Activated CD4-positive, alpha-beta T cell treated with anti-CD3 and anti-CD28 coated beads, Interleukin-2, Interleukin-6, amounts not matched to agents 100 ng/mL and 50 ng/mL, durations not matched to agents 16 hours and 8 hours (primary cell): ENCODE measurements around the gene SMPD3.
A peak's percentile ranks its signal among the peaks of the same experiment; 100 is the strongest.
"Not testable (repeated sequence)": the region's sequence is repeated elsewhere in the genome, so short reads cannot be mapped to it uniquely, and the experiment has no call there.

Experiments
- DNase-seq: peaks from one replicate; pipeline ENCODE4 v3.0.0-alpha.2; 2020

The SMPD3 gene

GRCh38 chr16:68448360-68448970, at the start of gene SMPD3:
Gene SMPD3, minus strand, starts transcription at chr16:68448508. Its CDS starts 76,327 bp downstream, at chr16:68372181.
- DNase-seq, result peak; percentile 99

GRCh38 chr16:68496689-68497088, 48.4 kb upstream of the SMPD3 start:
- no peak for DNase-seq

GRCh38 chr16:68494261-68494660, 46.0 kb upstream of the SMPD3 start:
- not testable (repeated sequence) for DNase-seq

- no peak for DNase-seq
These were observed 45.2 kb upstream of the SMPD3 start for GRCh38 chr16:68493412-68494070.

- no peak for DNase-seq
These were observed 44.5 kb upstream of the SMPD3 start for GRCh38 chr16:68492543-68493411.

- no peak for DNase-seq
These were observed 43.8 kb upstream of the SMPD3 start for GRCh38 chr16:68492151-68492542.

GRCh38 chr16:68491576-68491950, 43.3 kb upstream of the SMPD3 start:
- DNase-seq, result no peak

- no peak for DNase-seq
These were observed 42.7 kb upstream of the SMPD3 start for GRCh38 chr16:68490829-68491575.

GRCh38 chr16:68490358-68490757, 42.0 kb upstream of the SMPD3 start:
- DNase-seq, result no peak

- no peak for DNase-seq
These were observed 40.2 kb upstream of the SMPD3 start for GRCh38 chr16:68488554-68488953.

GRCh38 chr16:68487669-68488068, 39.4 kb upstream of the SMPD3 start:
- DNase-seq, result no peak

- DNase-seq, result no peak
These were observed 38.9 kb upstream of the SMPD3 start for GRCh38 chr16:68487203-68487514.

- DNase-seq, result no peak
These were observed 38.3 kb upstream of the SMPD3 start for GRCh38 chr16:68486502-68487202.

GRCh38 chr16:68481636-68482035, 33.3 kb upstream of the SMPD3 start:
- no peak for DNase-seq

- DNase-seq, result no peak
These were observed 32.0 kb upstream of the SMPD3 start for GRCh38 chr16:68480084-68480995.

- DNase-seq, result no peak
These were observed 31.0 kb upstream of the SMPD3 start for GRCh38 chr16:68479271-68479670.

- no peak for DNase-seq
These were observed 30.4 kb upstream of the SMPD3 start for GRCh38 chr16:68478526-68479250.

- no peak for DNase-seq
These were observed 26.8 kb upstream of the SMPD3 start for GRCh38 chr16:68475071-68475470.

GRCh38 chr16:68473358-68474070, 25.2 kb upstream of the SMPD3 start:
- no peak for DNase-seq

- no peak for DNase-seq
These were observed 24.3 kb upstream of the SMPD3 start for GRCh38 chr16:68472581-68472980.
